ENCODE measurements around the gene SH3D19. TPM values are rescaled to one million over a fixed set of nuclear protein-coding genes. Genes with fewer than 3 reads are reported as not detected.

SH3D19 gene
- total RNA-seq, 2 experiments from 2014 or later: not detected

- intact Hi-C loops (cut with DNase I, micrococcal nuclease): no loop called here
- ATAC-seq (no peak), DNase-seq (no peak)
- ChIA-PET CTCF (interaction anchor here (0.6 kb wide), 1 partner anchor 33 kb away, joined by 3 read pairs; no protein-coding TSS in a partner anchor), POLR2A (no interaction called here)
- H3K9me3 Mint-ChIP-seq (ENCODE audit: low read depth): no peaks in the 10 kb centered on the region
- peaks cover 9% of the 10 kb centered on the region for H3K27me3 Mint-ChIP-seq
- no peak overlapping the region for H3K4me3 Mint-ChIP-seq
- no peaks in the 10 kb centered on the region for H3K4me1 Mint-ChIP-seq
- no peak overlapping the region for H3K27ac Mint-ChIP-seq
- H3K36me3 Mint-ChIP-seq (ENCODE audit: low read depth): no peaks in the 10 kb centered on the region
Measured at GRCh38 chr4:151165205-151166000, 160.0 kb downstream of the SH3D19 start.

- ATAC-seq (no peak), DNase-seq (no peak)
- Mint-ChIP-seq H3K27ac (no peak overlapping the region), H3K4me3 (no peak overlapping the region), H3K36me3 (ENCODE audit: low read depth) (no peaks in the 10 kb centered on the region), H3K4me1 (no peaks in the 10 kb centered on the region), H3K27me3 (peaks cover 4% of the 10 kb centered on the region), H3K9me3 (ENCODE audit: low read depth) (no peaks in the 10 kb centered on the region)
- ChIA-PET CTCF (no interaction called here), POLR2A (no interaction called here)
- intact Hi-C loops (cut with DNase I, micrococcal nuclease): no loop called here
Measured at GRCh38 chr4:151163855-151164254, 161.6 kb downstream of the SH3D19 start.

GRCh38 chr4:151158979-151159378, 166.4 kb downstream of the SH3D19 start:
- no peak overlapping the region for H3K27ac Mint-ChIP-seq
- peaks cover 6% of the 10 kb centered on the region for H3K9me3 Mint-ChIP-seq (ENCODE audit: low read depth)
- no peak for DNase-seq
- no peaks in the 10 kb centered on the region for H3K36me3 Mint-ChIP-seq (ENCODE audit: low read depth)
- ChIA-PET POLR2A (no interaction called here), CTCF (no interaction called here)
- H3K4me3 Mint-ChIP-seq: no peak overlapping the region
- H3K4me1 Mint-ChIP-seq: no peaks in the 10 kb centered on the region
- intact Hi-C loops (cut with DNase I, micrococcal nuclease): no loop called here
- peaks cover 16% of the 10 kb centered on the region for H3K27me3 Mint-ChIP-seq
- ATAC-seq: no peak

- Mint-ChIP-seq H3K4me3 (no peak overlapping the region), H3K9me3 (ENCODE audit: low read depth) (peaks cover 6% of the 10 kb centered on the region), H3K4me1 (no peaks in the 10 kb centered on the region), H3K27me3 (peaks cover 16% of the 10 kb centered on the region), H3K27ac (no peak overlapping the region), H3K36me3 (ENCODE audit: low read depth) (no peaks in the 10 kb centered on the region)
- ChIA-PET POLR2A (no interaction called here), CTCF (interaction anchor here (1.3 kb wide), 1 partner anchor 13 kb away, joined by 3 read pairs; no protein-coding TSS in a partner anchor)
- intact Hi-C loops (cut with DNase I, micrococcal nuclease): no loop called here
- DNase-seq: no peak
- no peak for ATAC-seq
Measured at GRCh38 chr4:151157543-151157942, 167.9 kb downstream of the SH3D19 start.

GRCh38 chr4:151153585-151153984, 171.8 kb downstream of the SH3D19 start:
- peaks cover 16% of the 10 kb centered on the region for H3K27me3 Mint-ChIP-seq
- H3K4me3 Mint-ChIP-seq: no peak overlapping the region
- ChIA-PET CTCF (interaction anchor here (0.7 kb wide), 1 partner anchor 10 kb away, joined by 3 read pairs; no protein-coding TSS in a partner anchor), POLR2A (no interaction called here)
- peaks cover 6% of the 10 kb centered on the region for H3K9me3 Mint-ChIP-seq (ENCODE audit: low read depth)
- ATAC-seq (no peak), DNase-seq (no peak)
- intact Hi-C loops (cut with DNase I, micrococcal nuclease): no loop called here
- H3K36me3 Mint-ChIP-seq (ENCODE audit: low read depth): no peaks in the 10 kb centered on the region
- no peak overlapping the region for H3K27ac Mint-ChIP-seq
- H3K4me1 Mint-ChIP-seq: no peaks in the 10 kb centered on the region

- ATAC-seq (no peak), DNase-seq (no peak)
- POLR2A ChIA-PET: no interaction called here
- Mint-ChIP-seq H3K36me3 (ENCODE audit: low read depth) (no peaks in the 10 kb centered on the region), H3K4me3 (no peak overlapping the region), H3K4me1 (no peaks in the 10 kb centered on the region), H3K27ac (no peak overlapping the region), H3K9me3 (ENCODE audit: low read depth) (no peaks in the 10 kb centered on the region), H3K27me3 (peaks cover 6% of the 10 kb centered on the region)
- CTCF ChIA-PET: interaction anchor here (1.0 kb wide), 1 partner anchor 10 kb away, joined by 3 read pairs; no protein-coding TSS in a partner anchor
- intact Hi-C loops (cut with DNase I, micrococcal nuclease): no loop called here
Measured at GRCh38 chr4:151152028-151152427, 173.4 kb downstream of the SH3D19 start.

GRCh38 chr4:151150821-151151580, 174.4 kb downstream of the SH3D19 start:
- intact Hi-C loops (cut with DNase I, micrococcal nuclease): no loop called here
- Mint-ChIP-seq H3K27me3 (no peaks in the 10 kb centered on the region), H3K4me3 (no peak overlapping the region), H3K36me3 (ENCODE audit: low read depth) (no peaks in the 10 kb centered on the region), H3K27ac (no peak overlapping the region), H3K9me3 (ENCODE audit: low read depth) (no peaks in the 10 kb centered on the region), H3K4me1 (no peaks in the 10 kb centered on the region)
- DNase-seq (no peak), ATAC-seq (no peak)
- ChIA-PET POLR2A (no interaction called here), CTCF (interaction anchor here (1.0 kb wide), 1 partner anchor 11 kb away, joined by 3 read pairs; no protein-coding TSS in a partner anchor)

- no peak for ATAC-seq
- DNase-seq: no peak
- Mint-ChIP-seq H3K9me3 (ENCODE audit: low read depth) (no peaks in the 10 kb centered on the region), H3K36me3 (ENCODE audit: low read depth) (no peaks in the 10 kb centered on the region), H3K4me3 (no peak overlapping the region), H3K4me1 (no peaks in the 10 kb centered on the region), H3K27ac (no peak overlapping the region), H3K27me3 (no peaks in the 10 kb centered on the region)
- intact Hi-C loops (cut with DNase I, micrococcal nuclease): no loop called here
- POLR2A ChIA-PET: no interaction called here
- CTCF ChIA-PET: interaction anchor here (1.3 kb wide), 1 partner anchor 926 kb away, joined by 3 read pairs; no protein-coding TSS in a partner anchor
Measured at GRCh38 chr4:151148261-151148660, 177.1 kb downstream of the SH3D19 start.

GRCh38 chr4:151147000-151147399, 178.4 kb downstream of the SH3D19 start:
- ATAC-seq: no peak
- CTCF ChIA-PET: interaction anchor here (1.3 kb wide), 1 partner anchor 927 kb away, joined by 3 read pairs; no protein-coding TSS in a partner anchor
- no peak overlapping the region for H3K27ac Mint-ChIP-seq

GRCh38 chr4:151144329-151145072, 180.9 kb downstream of the SH3D19 start:
- Mint-ChIP-seq H3K27me3 (no peaks in the 10 kb centered on the region), H3K4me1 (no peaks in the 10 kb centered on the region), H3K9me3 (ENCODE audit: low read depth) (no peaks in the 10 kb centered on the region), H3K4me3 (no peak overlapping the region), H3K27ac (no peak overlapping the region), H3K36me3 (ENCODE audit: low read depth) (no peaks in the 10 kb centered on the region)
- CTCF ChIA-PET: interaction anchor here (0.7 to 1.0 kb wide), 3 partner anchors 12 to 126 kb away, joined by 3 to 5 read pairs (median 3); no protein-coding TSS in a partner anchor
- intact Hi-C loops (cut with DNase I, micrococcal nuclease): no loop called here
- ATAC-seq: no peak
- POLR2A ChIA-PET: no interaction called here
- DNase-seq: no peak

More at GRCh38 chr4:151147000-151147399, 178.4 kb downstream of the SH3D19 start:
- H3K27me3 Mint-ChIP-seq: no peaks in the 10 kb centered on the region
- intact Hi-C loops (cut with DNase I, micrococcal nuclease): no loop called here
- H3K4me1 Mint-ChIP-seq: no peaks in the 10 kb centered on the region
- no peaks in the 10 kb centered on the region for H3K9me3 Mint-ChIP-seq (ENCODE audit: low read depth)
- DNase-seq: no peak
- H3K36me3 Mint-ChIP-seq (ENCODE audit: low read depth): no peaks in the 10 kb centered on the region
- H3K4me3 Mint-ChIP-seq: no peak overlapping the region
- POLR2A ChIA-PET: no interaction called here

GRCh38 chr4:151143811-151144210, 181.6 kb downstream of the SH3D19 start:
- H3K27me3 Mint-ChIP-seq: no peaks in the 10 kb centered on the region
- no peak overlapping the region for H3K4me3 Mint-ChIP-seq
- DNase-seq (no peak), ATAC-seq (no peak)
- H3K4me1 Mint-ChIP-seq: no peaks in the 10 kb centered on the region
- intact Hi-C loops (cut with DNase I, micrococcal nuclease): no loop called here
- H3K36me3 Mint-ChIP-seq (ENCODE audit: low read depth): no peaks in the 10 kb centered on the region
- ChIA-PET CTCF (interaction anchor here (0.5 to 1.5 kb wide), 4 partner anchors 10 to 127 kb away, joined by 3 to 5 read pairs (median 3); no protein-coding TSS in a partner anchor), POLR2A (interaction anchor here (0.6 kb wide), 1 partner anchor 41 kb away, joined by 7 read pairs; no protein-coding TSS in a partner anchor)
- no peak overlapping the region for H3K27ac Mint-ChIP-seq
- H3K9me3 Mint-ChIP-seq (ENCODE audit: low read depth): no peaks in the 10 kb centered on the region

Measured in activated CD4-positive, alpha-beta T cell treated with anti-CD3 and anti-CD28 coated beads for 36 hours (primary cell).